Peyer's patch (tissue), 4 donors: ENCODE measurements around the gene NAXE. TPM values are rescaled to one million over a fixed set of nuclear protein-coding genes. Genes with fewer than 3 reads are reported as not detected.
A peak's percentile ranks its signal among the peaks of the same experiment; 100 is the strongest.
"Not testable (repeated sequence)": the region's sequence is repeated elsewhere in the genome, so short reads cannot be mapped to it uniquely, and the experiment has no call there.

Source experiments
- DNase-seq, 3 donors: peaks; one replicate each; pipeline ENCODE4 v3.0.0-alpha.2; 2017 to 2019
- H3K27ac ChIP-seq, 4 donors: fragments of 200-600 bp; sonication (generic); one replicate each; pipeline ENCODE4 v1.5.1; 2016 to 2019
- H3K27me3 ChIP-seq, 2 donors: fragments of 200-600 bp; sonication (generic); one replicate each; pipeline ENCODE4 v1.5.1; 2019
- H3K36me3 ChIP-seq, 3 donors: fragments of 200-600 bp; sonication (generic); one replicate each; pipeline ENCODE4 v1.5.1; 2016 to 2019
- H3K4me1 ChIP-seq, 4 donors: fragments of 200-600 bp; sonication (generic); one replicate each; pipeline ENCODE4 v1.5.1; 2016 to 2019
- H3K4me3 ChIP-seq, 4 donors: fragments of 200-600 bp; sonication (generic); 1 replicate in 3 of 4; 2 replicates in 1 of 4; pipeline ENCODE4 v1.5.1; 2016 to 2019; ENCODE audit warnings: mild to moderate bottlenecking in 1 of 4
- H3K9me3 ChIP-seq, 4 donors: fragments of 200-600 bp; sonication (generic); one replicate each; pipeline ENCODE4 v1.5.1; 2016 to 2019; ENCODE audit warnings: mild to moderate bottlenecking in 1 of 4
- POLR2A ChIP-seq, 2 donors: fragments of 450-650 bp; IDR thresholded peaks; one replicate each; pipeline ENCODE4 v1.5.1; 2017; ENCODE audit warnings: antibody characterized with exemption in 2 of 2, mild to moderate bottlenecking in 2 of 2, moderate library complexity in 2 of 2
- total RNA-seq, 4 donors: library from RNA; depleted of rRNA; stranded (reverse); fragments of >200 nt; gene quantifications; one replicate each; pipeline ENCODE4 v1.1.0, GENCODE V29; 2016
- TF ChIP-seq, protein P1 (sequence below), 6 experiments: fragments of 450-650 bp in 4 of 6; fragments of 200-600 bp in 2 of 6; sonication (generic) in 1 of 6; IDR thresholded peaks; one replicate each; pipeline ENCODE4 v1.5.1; 2017 to 2019; ENCODE audit warnings: antibody characterized with exemption in 6 of 6, mild to moderate bottlenecking in 3 of 6, moderate library complexity in 1 of 6

Gene NAXE
- total RNA-seq, 4 donors from 2014 or later: 38.0 to 96.5 (median 73.1) TPM

GRCh38 chr1:156584813-156585212 is 6.8 kb upstream of the NAXE start:
- DNase-seq: no peak
- TF ChIP-seq, protein P1, sequence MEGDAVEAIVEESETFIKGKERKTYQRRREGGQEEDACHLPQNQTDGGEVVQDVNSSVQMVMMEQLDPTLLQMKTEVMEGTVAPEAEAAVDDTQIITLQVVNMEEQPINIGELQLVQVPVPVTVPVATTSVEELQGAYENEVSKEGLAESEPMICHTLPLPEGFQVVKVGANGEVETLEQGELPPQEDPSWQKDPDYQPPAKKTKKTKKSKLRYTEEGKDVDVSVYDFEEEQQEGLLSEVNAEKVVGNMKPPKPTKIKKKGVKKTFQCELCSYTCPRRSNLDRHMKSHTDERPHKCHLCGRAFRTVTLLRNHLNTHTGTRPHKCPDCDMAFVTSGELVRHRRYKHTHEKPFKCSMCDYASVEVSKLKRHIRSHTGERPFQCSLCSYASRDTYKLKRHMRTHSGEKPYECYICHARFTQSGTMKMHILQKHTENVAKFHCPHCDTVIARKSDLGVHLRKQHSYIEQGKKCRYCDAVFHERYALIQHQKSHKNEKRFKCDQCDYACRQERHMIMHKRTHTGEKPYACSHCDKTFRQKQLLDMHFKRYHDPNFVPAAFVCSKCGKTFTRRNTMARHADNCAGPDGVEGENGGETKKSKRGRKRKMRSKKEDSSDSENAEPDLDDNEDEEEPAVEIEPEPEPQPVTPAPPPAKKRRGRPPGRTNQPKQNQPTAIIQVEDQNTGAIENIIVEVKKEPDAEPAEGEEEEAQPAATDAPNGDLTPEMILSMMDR (IDR thresholded peaks at IDR 0.05): no peak
- TF ChIP-seq POLR2A (IDR thresholded peaks at IDR 0.05): no peak

DNA sequence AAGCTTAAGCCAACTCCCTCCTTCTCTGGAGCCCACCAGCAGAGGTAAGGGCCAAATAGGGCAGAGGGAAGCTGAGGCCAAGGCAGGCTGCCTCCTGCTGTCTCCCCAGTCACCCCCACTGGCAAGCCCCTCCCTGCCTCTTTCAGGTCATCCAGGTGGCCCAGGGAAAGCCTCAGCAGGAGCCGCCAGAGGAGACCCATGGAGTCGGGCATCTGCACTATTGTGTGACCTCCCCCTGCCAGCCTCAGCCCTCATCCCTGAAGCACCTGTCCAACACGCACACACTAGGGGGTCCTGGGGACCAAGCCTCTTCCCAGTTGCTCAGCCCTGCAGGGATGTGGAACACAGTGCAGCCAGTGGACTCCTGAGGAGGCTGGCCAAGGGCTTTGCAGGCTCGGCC is 5.3 kb upstream of the NAXE start:
- Histone ChIP-seq H3K9me3 (no peaks in the 10 kb centered on the region), H3K27ac (no peak overlapping the region), H3K27me3 (no peaks in the 10 kb centered on the region), H3K4me3 (no peak overlapping the region), H3K4me1 (peaks cover 0 to 4% (median 2%) of the 10 kb centered on the region in 4 donors), H3K36me3 (no peaks in the 10 kb centered on the region)
- no peak for TF ChIP-seq POLR2A (IDR thresholded peaks at IDR 0.05)
- TF ChIP-seq, protein P1 (IDR thresholded peaks at IDR 0.05): no peak
- no peak for DNase-seq

More at GRCh38 chr1:156584813-156585212, 6.8 kb upstream of the NAXE start:
- Histone ChIP-seq H3K27ac (no peak overlapping the region), H3K36me3 (no peaks in the 10 kb centered on the region), H3K9me3 (no peaks in the 10 kb centered on the region), H3K4me3 (no peak overlapping the region), H3K27me3 (no peaks in the 10 kb centered on the region), H3K4me1 (peaks cover 0 to 3% (median 0%) of the 10 kb centered on the region in 4 donors)

- no peaks in the 10 kb centered on the region for H3K36me3 ChIP-seq
- no peak overlapping the region for H3K4me3 ChIP-seq
- H3K9me3 ChIP-seq: no peaks in the 10 kb centered on the region
- H3K4me1 ChIP-seq: peaks cover 0 to 4% (median 2%) of the 10 kb centered on the region in 4 donors
- TF ChIP-seq, protein P1 (IDR thresholded peaks at IDR 0.05): no peak
- TF ChIP-seq POLR2A (IDR thresholded peaks at IDR 0.05): no peak
- H3K27ac ChIP-seq: no peak overlapping the region
- DNase-seq: peak in 1 of 3 donors; percentile 69
- H3K27me3 ChIP-seq: no peaks in the 10 kb centered on the region
These were observed 4.6 kb upstream of the NAXE start for GRCh38 chr1:156586892-156587477.

DNA sequence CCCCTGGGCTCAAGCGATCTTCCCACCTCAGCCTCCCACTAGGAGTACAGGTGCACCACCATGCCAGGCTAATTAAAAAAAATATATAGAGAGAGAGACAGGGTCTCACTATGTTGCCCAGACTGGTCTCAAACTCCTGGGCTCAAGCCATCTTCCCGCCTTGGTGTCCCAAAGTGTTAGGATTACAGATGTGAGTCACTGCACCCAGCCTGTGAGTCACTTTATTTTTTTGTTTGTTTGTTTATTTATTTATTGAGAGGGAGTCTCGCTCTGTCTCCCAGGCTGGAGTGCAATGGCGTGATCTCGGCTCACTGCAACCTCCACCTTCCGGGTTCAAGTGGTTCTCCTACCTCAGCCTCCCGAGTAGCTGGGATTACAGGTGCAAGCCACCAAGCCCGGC is 3.6 kb upstream of the NAXE start:
- not testable (repeated sequence) for DNase-seq, H3K4me1 ChIP-seq, H3K36me3 ChIP-seq, H3K4me3 ChIP-seq, H3K27ac ChIP-seq, H3K9me3 ChIP-seq, H3K27me3 ChIP-seq

DNA sequence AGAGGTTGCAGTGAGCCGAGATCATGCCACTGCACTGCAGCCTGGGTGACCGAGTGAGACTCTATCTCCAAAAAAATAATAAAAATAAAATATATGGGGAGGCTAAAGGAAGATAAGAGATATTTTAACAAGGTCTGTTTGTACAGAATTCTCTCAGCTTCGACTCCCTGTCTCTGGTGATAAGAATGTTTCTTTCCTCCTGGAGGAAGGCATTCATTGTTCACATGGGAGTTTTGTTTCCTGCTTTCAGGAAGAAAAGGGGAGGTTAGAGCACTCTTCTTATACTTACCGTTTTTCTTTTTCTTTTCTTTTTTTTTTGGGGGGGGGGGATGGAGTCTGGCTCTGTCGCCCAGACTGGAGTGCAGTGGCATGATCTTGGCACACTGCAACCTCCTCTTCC is 2.0 kb upstream of the NAXE start:
- no peaks in the 10 kb centered on the region for H3K27me3 ChIP-seq
- H3K4me1 ChIP-seq: peaks cover 0 to 4% (median 2%) of the 10 kb centered on the region in 4 donors
- no peak for DNase-seq
- no peak for TF ChIP-seq POLR2A (IDR thresholded peaks at IDR 0.05)
- TF ChIP-seq, protein P1 (IDR thresholded peaks at IDR 0.05): no peak
- peaks cover 0 to 11% (median 0%) of the 10 kb centered on the region in 3 donors for H3K36me3 ChIP-seq
- no peak overlapping the region for H3K27ac ChIP-seq
- H3K9me3 ChIP-seq: no peaks in the 10 kb centered on the region
- H3K4me3 ChIP-seq: no peak overlapping the region

DNA sequence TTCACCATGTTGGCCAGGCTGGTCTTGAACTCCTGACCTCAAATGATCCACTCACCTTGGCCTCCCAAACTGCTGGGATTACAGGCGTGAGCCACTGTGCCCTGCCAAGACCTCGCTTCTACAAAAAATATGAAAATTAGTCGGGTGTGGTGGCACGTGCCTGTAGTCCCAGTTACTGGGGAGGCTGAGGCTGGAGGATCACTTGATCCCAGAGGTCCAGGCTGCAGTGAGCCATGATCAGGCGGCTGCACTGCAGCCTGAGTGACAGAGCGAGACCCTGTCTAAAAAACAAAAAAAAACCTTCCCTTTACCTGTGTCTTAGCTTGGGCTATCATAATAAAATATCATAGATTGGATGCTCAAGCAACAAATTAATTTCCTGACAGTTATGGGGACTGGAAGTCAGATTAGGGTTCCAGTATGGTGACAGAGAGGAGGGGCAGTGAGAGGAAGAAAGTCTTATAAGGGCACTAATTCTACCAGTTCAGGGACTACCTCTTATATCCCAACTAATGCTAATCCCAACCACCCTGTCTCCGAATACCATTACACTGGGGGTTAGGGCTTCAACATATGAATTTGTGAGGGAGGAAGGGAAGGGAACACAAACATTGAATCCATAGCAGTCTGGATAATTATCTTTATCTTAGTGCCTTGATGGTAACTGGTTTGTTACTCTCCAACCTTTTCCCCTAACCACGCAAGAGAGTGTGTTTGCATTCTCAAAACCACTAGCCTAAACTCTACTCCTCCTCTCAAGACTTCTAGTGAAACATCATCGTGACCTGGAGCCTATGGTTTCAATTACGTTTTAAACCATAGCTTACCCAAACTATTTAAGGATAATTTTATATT is 1.0 kb upstream of the NAXE start:
- no peak for TF ChIP-seq POLR2A (IDR thresholded peaks at IDR 0.05)
- TF ChIP-seq, protein P1 (IDR thresholded peaks at IDR 0.05): no peak
- no peak for DNase-seq
- Histone ChIP-seq H3K4me1 (peaks cover 0 to 4% (median 2%) of the 10 kb centered on the region in 4 donors), H3K9me3 (no peaks in the 10 kb centered on the region), H3K36me3 (peaks cover 0 to 18% (median 0%) of the 10 kb centered on the region in 3 donors), H3K4me3 (peak overlapping the region in 1 of 4 donors; percentile 67), H3K27ac (peak overlapping the region; percentile 83 to 86 (median 84)), H3K27me3 (no peaks in the 10 kb centered on the region)
